Adrenal gland (tissue), 5 donors: Measurements from ENCODE around the gene EGR4.

Experiments used
- CTCF ChIP-seq, 6 experiments: fragments of 450-650 bp in 4 of 6; fragments of 200-600 bp in 2 of 6; sonication (generic) in 1 of 6; IDR thresholded peaks; 1 replicate in 5 of 6; 2 replicates in 1 of 6; pipeline versions ENCODE4 v1.5.1 to v1.8.0; 2016 to 2021; ENCODE audit warnings: antibody characterized with exemption in 6 of 6, mild to moderate bottlenecking in 2 of 6, moderate library complexity in 1 of 6
- POLR2A ChIP-seq, 2 donors: fragments of 450-650 bp; IDR thresholded peaks; one replicate each; pipeline ENCODE4 v1.6.1; 2017; ENCODE audit warnings: antibody characterized with exemption in 2 of 2, mild to moderate bottlenecking in 2 of 2, moderate library complexity in 1 of 2
- donor health status: DM: no; HTN: no; CAD: no.

GRCh38 chr2:73289304-73289703 lies 4.0 kb downstream of the EGR4 start:
- TF ChIP-seq CTCF (IDR thresholded peaks at IDR 0.05) (no peak), POLR2A (IDR thresholded peaks at IDR 0.05) (no peak)
